Stimulated activated CD8-positive, alpha-beta memory T cell treated with anti-CD3 and anti-CD28 coated beads, Interleukin-15, amount 100 ng/mL, for 4 hours (primary cell): Measurements from ENCODE around the gene RAPGEF6.
"Not testable (repeated sequence)": the region's sequence is repeated elsewhere in the genome, so short reads cannot be mapped to it uniquely, and the experiment has no call there.

Experiments used
- DNase-seq, 2 donors: peaks; one replicate each; pipeline ENCODE4 v3.0.0-alpha.2; 2020; ENCODE audit warnings: low read depth in 2 of 2

RAPGEF6 gene

GRCh38 chr5:131634996-131635683 lies at the start of gene RAPGEF6:
RAPGEF6 (minus strand) TSS chr5:131635229; CDS start chr5:131635030, 199 bp downstream.
- peak; percentile 88 to 95 for DNase-seq

GRCh38 chr5:131684595-131684994 lies 49.6 kb upstream of the RAPGEF6 start:
- DNase-seq: no peak

- DNase-seq: no peak
Observed at GRCh38 chr5:131684051-131684450, 49.0 kb upstream of the RAPGEF6 start.

GRCh38 chr5:131682826-131683225 lies 47.8 kb upstream of the RAPGEF6 start:
- no peak for DNase-seq

- no peak for DNase-seq
Observed at GRCh38 chr5:131682175-131682574, 47.1 kb upstream of the RAPGEF6 start.

- DNase-seq: no peak
Observed at GRCh38 chr5:131679911-131680310, 44.9 kb upstream of the RAPGEF6 start.

- not testable (repeated sequence) for DNase-seq
Observed at GRCh38 chr5:131678273-131678672, 43.2 kb upstream of the RAPGEF6 start.

- no peak for DNase-seq
Observed at GRCh38 chr5:131677115-131677514, 42.1 kb upstream of the RAPGEF6 start.

- DNase-seq: no peak
Observed at GRCh38 chr5:131672776-131673175, 37.7 kb upstream of the RAPGEF6 start.

- DNase-seq: no peak
Observed at GRCh38 chr5:131671994-131672655, 37.1 kb upstream of the RAPGEF6 start.

- DNase-seq: no peak
Observed at GRCh38 chr5:131671409-131671808, 36.4 kb upstream of the RAPGEF6 start.

- DNase-seq: no peak
Observed at GRCh38 chr5:131664929-131665328, 29.9 kb upstream of the RAPGEF6 start.

GRCh38 chr5:131661933-131662332 lies 26.9 kb upstream of the RAPGEF6 start:
- DNase-seq: no peak

- DNase-seq: no peak
Observed at GRCh38 chr5:131659841-131660240, 24.8 kb upstream of the RAPGEF6 start.

- DNase-seq: no peak
Observed at GRCh38 chr5:131659290-131659689, 24.3 kb upstream of the RAPGEF6 start.

GRCh38 chr5:131654776-131655175 lies 19.7 kb upstream of the RAPGEF6 start:
- no peak for DNase-seq

- no peak for DNase-seq
Observed at GRCh38 chr5:131654309-131654708, 19.3 kb upstream of the RAPGEF6 start.

GRCh38 chr5:131649161-131649560 lies 14.1 kb upstream of the RAPGEF6 start:
- no peak for DNase-seq

- no peak for DNase-seq
Observed at GRCh38 chr5:131647048-131647769, 12.2 kb upstream of the RAPGEF6 start.

GRCh38 chr5:131644822-131645221 lies 9.8 kb upstream of the RAPGEF6 start:
- DNase-seq: no peak

GRCh38 chr5:131644370-131644769 lies 9.3 kb upstream of the RAPGEF6 start:
- DNase-seq: no peak

- DNase-seq: no peak
Observed at GRCh38 chr5:131641494-131641893, 6.5 kb upstream of the RAPGEF6 start.
